GM12878 (cell line): ENCODE measurements around the gene OFD1.

ENCODE experiments used
- CEBPB ChIP-seq, 2 experiments: fragments of 150-350 bp in 1 of 2; IDR thresholded peaks; 2 replicates each; pipeline ENCODE4 v1.6.1; 2012 to 2014; ENCODE audit warnings: low read depth in 2 of 2, low read length in 2 of 2, borderline replicate concordance in 1 of 2, inconsistent platforms in 1 of 2
- GABPA ChIP-seq: IDR thresholded peaks from 2 replicates; pipeline ENCODE4 v1.6.1; 2014; ENCODE audit warnings: antibody characterized with exemption, low read depth, mild to moderate bottlenecking, inconsistent platforms
- JUNB ChIP-seq: IDR thresholded peaks from 2 replicates; pipeline ENCODE4 v1.6.1; 2016; ENCODE audit warnings: antibody characterized with exemption, mild to moderate bottlenecking
- NR2C2 ChIP-seq: IDR thresholded peaks from 2 replicates; pipeline ENCODE4 v1.6.1; 2011; ENCODE audit warnings: borderline replicate concordance, low read depth; ENCODE audit not compliant: control insufficient read depth, insufficient read length
- POLR2A ChIP-seq: IDR thresholded peaks from 2 replicates; pipeline ENCODE4 v1.6.1; 2011; ENCODE audit warnings: low read depth, mild to moderate bottlenecking, low read length
- POLR2AphosphoS5 ChIP-seq: IDR thresholded peaks from 2 replicates; pipeline ENCODE4 v1.6.1; 2011; ENCODE audit warnings: mild to moderate bottlenecking, low read length, inconsistent platforms
- TCF12 ChIP-seq: IDR thresholded peaks from 2 replicates; pipeline ENCODE4 v1.6.1; 2011; ENCODE audit warnings: low read depth, mild to moderate bottlenecking, low read length
- TF ChIP-seq, protein P1 (sequence below): fragments of 450-650 bp; IDR thresholded peaks from 2 replicates; pipeline ENCODE4 v1.6.1; 2016; ENCODE audit warnings: mild to moderate bottlenecking
- TF ChIP-seq, protein P2 (sequence below), 3 experiments: IDR thresholded peaks in 2 of 3; conservative IDR thresholded peaks in 1 of 3; 2 replicates each; pipeline ENCODE4 v1.5.1; 2011; ENCODE audit warnings: low read depth in 3 of 3, low read length in 3 of 3, mild to moderate bottlenecking in 3 of 3, control low read depth in 2 of 3, moderate library complexity in 2 of 3, inconsistent platforms in 1 of 3, mixed read lengths in 1 of 3; ENCODE audit not compliant: control insufficient read depth in 2 of 3, insufficient read depth in 1 of 3; ENCODE audit errors: extremely low read depth in 1 of 3
- TF ChIP-seq, protein P3 (sequence below): IDR thresholded peaks from 2 replicates; pipeline ENCODE4 v1.6.1; 2012; ENCODE audit warnings: improper control_type of control experiment, low read depth, low read length; ENCODE audit not compliant: insufficient replicate concordance

DNA sequence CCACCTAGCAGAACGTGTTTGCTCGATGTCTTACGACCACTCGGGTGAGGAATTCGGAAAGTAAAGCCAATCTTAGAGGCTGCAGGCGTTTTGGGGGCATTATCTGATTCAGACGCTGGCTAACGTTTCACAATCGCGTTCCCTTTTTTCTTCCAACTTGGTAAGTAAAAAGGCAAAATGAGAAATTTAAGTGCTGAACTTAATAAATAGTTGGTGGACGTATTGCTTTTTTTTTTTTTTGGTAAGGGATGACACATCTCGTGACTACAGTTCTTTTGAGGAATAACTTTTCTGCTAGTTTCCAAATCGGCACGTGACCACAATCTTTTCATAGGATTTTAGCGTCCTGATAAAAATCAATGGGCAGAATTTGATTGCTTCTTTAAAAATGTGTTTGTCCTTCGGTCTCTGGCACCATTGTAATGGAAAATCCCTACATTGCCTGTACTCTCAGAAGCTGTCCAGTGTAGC is 44.8 kb upstream of the OFD1 start:
- TF ChIP-seq, protein P1, sequence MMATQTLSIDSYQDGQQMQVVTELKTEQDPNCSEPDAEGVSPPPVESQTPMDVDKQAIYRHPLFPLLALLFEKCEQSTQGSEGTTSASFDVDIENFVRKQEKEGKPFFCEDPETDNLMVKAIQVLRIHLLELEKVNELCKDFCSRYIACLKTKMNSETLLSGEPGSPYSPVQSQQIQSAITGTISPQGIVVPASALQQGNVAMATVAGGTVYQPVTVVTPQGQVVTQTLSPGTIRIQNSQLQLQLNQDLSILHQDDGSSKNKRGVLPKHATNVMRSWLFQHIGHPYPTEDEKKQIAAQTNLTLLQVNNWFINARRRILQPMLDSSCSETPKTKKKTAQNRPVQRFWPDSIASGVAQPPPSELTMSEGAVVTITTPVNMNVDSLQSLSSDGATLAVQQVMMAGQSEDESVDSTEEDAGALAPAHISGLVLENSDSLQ = no peak
- TF ChIP-seq TCF12 = no peak
- TF ChIP-seq, protein P2, sequence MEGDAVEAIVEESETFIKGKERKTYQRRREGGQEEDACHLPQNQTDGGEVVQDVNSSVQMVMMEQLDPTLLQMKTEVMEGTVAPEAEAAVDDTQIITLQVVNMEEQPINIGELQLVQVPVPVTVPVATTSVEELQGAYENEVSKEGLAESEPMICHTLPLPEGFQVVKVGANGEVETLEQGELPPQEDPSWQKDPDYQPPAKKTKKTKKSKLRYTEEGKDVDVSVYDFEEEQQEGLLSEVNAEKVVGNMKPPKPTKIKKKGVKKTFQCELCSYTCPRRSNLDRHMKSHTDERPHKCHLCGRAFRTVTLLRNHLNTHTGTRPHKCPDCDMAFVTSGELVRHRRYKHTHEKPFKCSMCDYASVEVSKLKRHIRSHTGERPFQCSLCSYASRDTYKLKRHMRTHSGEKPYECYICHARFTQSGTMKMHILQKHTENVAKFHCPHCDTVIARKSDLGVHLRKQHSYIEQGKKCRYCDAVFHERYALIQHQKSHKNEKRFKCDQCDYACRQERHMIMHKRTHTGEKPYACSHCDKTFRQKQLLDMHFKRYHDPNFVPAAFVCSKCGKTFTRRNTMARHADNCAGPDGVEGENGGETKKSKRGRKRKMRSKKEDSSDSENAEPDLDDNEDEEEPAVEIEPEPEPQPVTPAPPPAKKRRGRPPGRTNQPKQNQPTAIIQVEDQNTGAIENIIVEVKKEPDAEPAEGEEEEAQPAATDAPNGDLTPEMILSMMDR (IDR thresholded peaks at IDR 0.05 in 2 of 3, conservative IDR thresholded peaks at IDR 0.05 in 1 of 3; ENCODE audit: control insufficient read depth in 2 of 3, extremely low read depth in 1 of 3, insufficient read depth in 1 of 3, low read depth in 3 of 3, low read length in 3 of 3) = no peak
- TF ChIP-seq POLR2AphosphoS5 = no peak
- TF ChIP-seq, protein P3, sequence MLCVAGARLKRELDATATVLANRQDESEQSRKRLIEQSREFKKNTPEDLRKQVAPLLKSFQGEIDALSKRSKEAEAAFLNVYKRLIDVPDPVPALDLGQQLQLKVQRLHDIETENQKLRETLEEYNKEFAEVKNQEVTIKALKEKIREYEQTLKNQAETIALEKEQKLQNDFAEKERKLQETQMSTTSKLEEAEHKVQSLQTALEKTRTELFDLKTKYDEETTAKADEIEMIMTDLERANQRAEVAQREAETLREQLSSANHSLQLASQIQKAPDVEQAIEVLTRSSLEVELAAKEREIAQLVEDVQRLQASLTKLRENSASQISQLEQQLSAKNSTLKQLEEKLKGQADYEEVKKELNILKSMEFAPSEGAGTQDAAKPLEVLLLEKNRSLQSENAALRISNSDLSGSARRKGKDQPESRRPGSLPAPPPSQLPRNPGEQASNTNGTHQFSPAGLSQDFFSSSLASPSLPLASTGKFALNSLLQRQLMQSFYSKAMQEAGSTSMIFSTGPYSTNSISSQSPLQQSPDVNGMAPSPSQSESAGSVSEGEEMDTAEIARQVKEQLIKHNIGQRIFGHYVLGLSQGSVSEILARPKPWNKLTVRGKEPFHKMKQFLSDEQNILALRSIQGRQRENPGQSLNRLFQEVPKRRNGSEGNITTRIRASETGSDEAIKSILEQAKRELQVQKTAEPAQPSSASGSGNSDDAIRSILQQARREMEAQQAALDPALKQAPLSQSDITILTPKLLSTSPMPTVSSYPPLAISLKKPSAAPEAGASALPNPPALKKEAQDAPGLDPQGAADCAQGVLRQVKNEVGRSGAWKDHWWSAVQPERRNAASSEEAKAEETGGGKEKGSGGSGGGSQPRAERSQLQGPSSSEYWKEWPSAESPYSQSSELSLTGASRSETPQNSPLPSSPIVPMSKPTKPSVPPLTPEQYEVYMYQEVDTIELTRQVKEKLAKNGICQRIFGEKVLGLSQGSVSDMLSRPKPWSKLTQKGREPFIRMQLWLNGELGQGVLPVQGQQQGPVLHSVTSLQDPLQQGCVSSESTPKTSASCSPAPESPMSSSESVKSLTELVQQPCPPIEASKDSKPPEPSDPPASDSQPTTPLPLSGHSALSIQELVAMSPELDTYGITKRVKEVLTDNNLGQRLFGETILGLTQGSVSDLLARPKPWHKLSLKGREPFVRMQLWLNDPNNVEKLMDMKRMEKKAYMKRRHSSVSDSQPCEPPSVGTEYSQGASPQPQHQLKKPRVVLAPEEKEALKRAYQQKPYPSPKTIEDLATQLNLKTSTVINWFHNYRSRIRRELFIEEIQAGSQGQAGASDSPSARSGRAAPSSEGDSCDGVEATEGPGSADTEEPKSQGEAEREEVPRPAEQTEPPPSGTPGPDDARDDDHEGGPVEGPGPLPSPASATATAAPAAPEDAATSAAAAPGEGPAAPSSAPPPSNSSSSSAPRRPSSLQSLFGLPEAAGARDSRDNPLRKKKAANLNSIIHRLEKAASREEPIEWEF = no peak
- TF ChIP-seq POLR2A = no peak
- no peak for TF ChIP-seq CEBPB (IDR thresholded peaks at IDR 0.05; ENCODE audit: borderline replicate concordance in 1 of 2, low read depth in 2 of 2, low read length in 2 of 2)
- TF ChIP-seq GABPA = no peak
- TF ChIP-seq NR2C2 = no peak
- no peak for TF ChIP-seq JUNB
